ENCODE measurements around the gene SETMAR. TPM values are rescaled to one million over a fixed set of nuclear protein-coding genes. Genes with fewer than 3 reads are reported as not detected.

The SETMAR gene
- polyA plus RNA-seq, 3 donors: 3.1 to 7.2 (median 3.5) TPM

DNA sequence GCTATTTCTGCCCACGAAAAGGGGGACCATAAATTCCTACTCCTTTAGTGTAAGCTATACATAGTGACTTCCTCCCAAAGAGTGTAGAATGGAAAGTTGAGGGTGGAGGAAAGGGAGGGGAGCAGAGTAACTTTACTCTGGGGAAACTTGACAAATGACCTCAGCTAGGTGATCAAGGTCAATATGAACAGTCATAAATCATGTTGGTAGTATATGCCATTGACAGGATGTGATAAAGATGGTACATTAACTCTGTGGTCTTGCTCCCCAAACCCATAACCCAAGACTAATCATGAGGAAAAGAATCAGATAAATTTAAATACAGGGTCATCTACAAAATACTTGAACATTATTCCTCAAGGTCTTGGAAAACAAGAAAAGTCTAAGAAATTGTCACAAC is 18.6 kb downstream of the SETMAR start:
- H3K36me3 ChIP-seq (replicated peaks in 1 of 2; ENCODE audit: control insufficient read depth in 1 of 2, insufficient read depth in 2 of 2, low read length in 2 of 2): peaks cover under 1 to 10% of the 10 kb centered on the region in 2 donors
- intact Hi-C loops (cut with micrococcal nuclease): no loop called here
- H3K4me3 Mint-ChIP-seq: no peak overlapping the region
- TF ChIP-seq, protein P1, sequence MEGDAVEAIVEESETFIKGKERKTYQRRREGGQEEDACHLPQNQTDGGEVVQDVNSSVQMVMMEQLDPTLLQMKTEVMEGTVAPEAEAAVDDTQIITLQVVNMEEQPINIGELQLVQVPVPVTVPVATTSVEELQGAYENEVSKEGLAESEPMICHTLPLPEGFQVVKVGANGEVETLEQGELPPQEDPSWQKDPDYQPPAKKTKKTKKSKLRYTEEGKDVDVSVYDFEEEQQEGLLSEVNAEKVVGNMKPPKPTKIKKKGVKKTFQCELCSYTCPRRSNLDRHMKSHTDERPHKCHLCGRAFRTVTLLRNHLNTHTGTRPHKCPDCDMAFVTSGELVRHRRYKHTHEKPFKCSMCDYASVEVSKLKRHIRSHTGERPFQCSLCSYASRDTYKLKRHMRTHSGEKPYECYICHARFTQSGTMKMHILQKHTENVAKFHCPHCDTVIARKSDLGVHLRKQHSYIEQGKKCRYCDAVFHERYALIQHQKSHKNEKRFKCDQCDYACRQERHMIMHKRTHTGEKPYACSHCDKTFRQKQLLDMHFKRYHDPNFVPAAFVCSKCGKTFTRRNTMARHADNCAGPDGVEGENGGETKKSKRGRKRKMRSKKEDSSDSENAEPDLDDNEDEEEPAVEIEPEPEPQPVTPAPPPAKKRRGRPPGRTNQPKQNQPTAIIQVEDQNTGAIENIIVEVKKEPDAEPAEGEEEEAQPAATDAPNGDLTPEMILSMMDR (IDR thresholded peaks at IDR 0.05): no peak
- peaks cover 26% of the 10 kb centered on the region for H3K4me1 Mint-ChIP-seq
- H3K4me2 ChIP-seq (replicated peaks; ENCODE audit: extremely low read depth, low read length, poor library complexity, severe bottlenecking): no peak overlapping the region
- H4K20me1 ChIP-seq (ENCODE audit: insufficient read depth, low read length): no peaks in the 10 kb centered on the region
- H3K27me3 Mint-ChIP-seq (ENCODE audit: low read depth in 3 of 3): no peaks in the 10 kb centered on the region
- WGBS (ENCODE audit: insufficient coverage): no CpG with 5 or more reads among the region's 1 CpG
- H2AFZ ChIP-seq (ENCODE audit: insufficient read depth, low read depth, low read length, poor library complexity, severe bottlenecking): no peak overlapping the region
- H3K4me1 ChIP-seq (ENCODE audit: control insufficient read depth in 1 of 2, insufficient read depth in 2 of 2, low read length in 2 of 2): peaks cover 7 to 12% of the 10 kb centered on the region in 2 donors
- no peak for DNase-seq
- H3K27ac ChIP-seq (ENCODE audit: low read depth in 1 of 2, low read length in 2 of 2): no peak overlapping the region
- no peak overlapping the region for H3K9ac ChIP-seq (ENCODE audit: insufficient read depth, low read length, poor library complexity, severe bottlenecking)
- H3K9me3 Mint-ChIP-seq: peaks cover 0 to 7% (median 2%) of the 10 kb centered on the region in 7 donors
- no peaks in the 10 kb centered on the region for H3K79me2 ChIP-seq (ENCODE audit: insufficient read depth, low read length)
- peak overlapping the region in 3 of 7 donors; percentile 35 to 48 (median 39) for H3K27ac Mint-ChIP-seq
- H3K9me3 ChIP-seq (replicated peaks in 1 of 2; ENCODE audit: control insufficient read depth in 1 of 2, insufficient read depth in 1 of 2, low read length in 2 of 2): peaks cover 0 to 4% of the 10 kb centered on the region in 2 donors
- no peaks in the 10 kb centered on the region for H3K27me3 ChIP-seq (ENCODE audit: control insufficient read depth in 2 of 2, insufficient read depth in 2 of 2, low read length in 2 of 2)
- H3K4me3 ChIP-seq (replicated peaks in 1 of 3; ENCODE audit: low read depth in 2 of 3, low read length in 3 of 3): no peak overlapping the region
- H3K36me3 Mint-ChIP-seq: peaks cover 5 to 6% of the 10 kb centered on the region in 2 donors

DNA sequence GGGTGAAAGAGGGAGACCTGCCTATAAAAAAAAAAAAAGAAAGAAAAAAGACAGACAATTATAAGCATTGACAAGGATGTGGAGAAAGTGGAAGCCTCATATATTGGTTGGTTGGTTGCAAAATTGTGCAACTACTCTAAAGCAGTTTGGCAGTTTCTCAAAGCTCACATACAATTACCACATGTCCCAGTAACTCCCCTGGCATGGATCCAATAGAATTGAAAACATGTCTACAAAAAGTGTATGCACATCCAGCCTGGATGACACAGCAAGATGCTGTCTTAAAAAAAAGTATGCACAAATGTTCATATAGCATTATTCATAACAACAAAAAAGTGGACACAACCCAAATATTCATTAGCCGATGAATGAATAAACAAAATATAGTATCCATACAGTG is 19.5 kb downstream of the SETMAR start:
- H3K9me3 ChIP-seq (replicated peaks in 1 of 2; ENCODE audit: control insufficient read depth in 1 of 2, insufficient read depth in 1 of 2, low read length in 2 of 2): peaks cover 0 to 13% of the 10 kb centered on the region in 2 donors
- H3K79me2 ChIP-seq (ENCODE audit: insufficient read depth, low read length): no peaks in the 10 kb centered on the region
- H3K27me3 Mint-ChIP-seq (ENCODE audit: low read depth in 3 of 3): no peaks in the 10 kb centered on the region
- no peaks in the 10 kb centered on the region for H3K27me3 ChIP-seq (ENCODE audit: control insufficient read depth in 2 of 2, insufficient read depth in 2 of 2, low read length in 2 of 2)
- H3K4me1 ChIP-seq (ENCODE audit: control insufficient read depth in 1 of 2, insufficient read depth in 2 of 2, low read length in 2 of 2): peaks cover 7 to 12% of the 10 kb centered on the region in 2 donors
- peaks cover 2 to 3% of the 10 kb centered on the region in 2 donors for H3K36me3 Mint-ChIP-seq
- H3K27ac Mint-ChIP-seq: peak overlapping the region in 5 of 7 donors; percentile 46 to 84 (median 76)
- peaks cover 0 to 6% of the 10 kb centered on the region in 2 donors for H3K36me3 ChIP-seq (replicated peaks in 1 of 2; ENCODE audit: control insufficient read depth in 1 of 2, insufficient read depth in 2 of 2, low read length in 2 of 2)
- no peak overlapping the region for H2AFZ ChIP-seq (ENCODE audit: insufficient read depth, low read depth, low read length, poor library complexity, severe bottlenecking)
- intact Hi-C loops (cut with micrococcal nuclease): no loop called here
- H3K4me3 Mint-ChIP-seq: peak overlapping the region in 1 of 2 donors; percentile 80
- H3K4me3 ChIP-seq (replicated peaks in 1 of 3; ENCODE audit: low read depth in 2 of 3, low read length in 3 of 3): peak overlapping the region in 1 of 3 experiments; percentile 12
- H4K20me1 ChIP-seq (ENCODE audit: insufficient read depth, low read length): no peaks in the 10 kb centered on the region
- no peak overlapping the region for H3K9ac ChIP-seq (ENCODE audit: insufficient read depth, low read length, poor library complexity, severe bottlenecking)
- no CpG with 5 or more reads among the region's 1 CpG for WGBS (ENCODE audit: insufficient coverage)
- peaks cover 0 to 12% (median 3%) of the 10 kb centered on the region in 7 donors for H3K9me3 Mint-ChIP-seq
- H3K27ac ChIP-seq (ENCODE audit: low read depth in 1 of 2, low read length in 2 of 2): no peak overlapping the region
- peak; percentile 48 to 67 (median 57) for DNase-seq
- peak overlapping the region; percentile 14 for H3K4me2 ChIP-seq (replicated peaks; ENCODE audit: extremely low read depth, low read length, poor library complexity, severe bottlenecking)
- peaks cover 26% of the 10 kb centered on the region for H3K4me1 Mint-ChIP-seq
- TF ChIP-seq, protein P1 (IDR thresholded peaks at IDR 0.05): no peak
